A673 (cell line): ENCODE results near the gene MMP2. TPM values are rescaled to one million over a fixed set of nuclear protein-coding genes. Genes with fewer than 3 reads are reported as not detected.
A peak's percentile ranks its signal among the peaks of the same experiment; 100 is the strongest.

Experiments used
- BruUV-seq: library from RNA; stranded (reverse); fragments of 400-500 nt; replicated peaks from 2 replicates; lab custom pipeline; 2021; lab: Mats Ljungman, UMichigan
- CTCF ChIA-PET: fragments of 300-600 bp; sonication (Branson Sonifier 250); formaldehyde crosslinking; loops from one replicate; lab custom pipeline; 2022; ENCODE audit warnings: antibody characterized with exemption; lab: Charles Lee
- POLR2A ChIA-PET: fragments of 300-600 bp; sonication (Branson Sonifier 250); formaldehyde crosslinking; loops from one replicate; lab custom pipeline; 2022; ENCODE audit warnings: antibody characterized with exemption; ENCODE audit not compliant: low non-redundant PET; lab: Charles Lee
- DNase-seq: peaks from one replicate; pipeline ENCODE4 v3.0.0-alpha.2; 2015; ENCODE audit warnings: low spot score
- H3K27ac ChIP-seq: fragments of 200-600 bp; sonication (generic); 2 replicates; pipeline ENCODE4 v1.5.1; 2016; ENCODE audit warnings: mixed run types, low read depth, mild to moderate bottlenecking, mixed read lengths, antibody characterized with exemption, low read length; ENCODE audit not compliant: poor library complexity, severe bottlenecking
- H3K27me3 ChIP-seq: fragments of 200-600 bp; sonication (generic); replicated peaks from 2 replicates; pipeline ENCODE4 v1.6.1; 2017; ENCODE audit warnings: mixed run types, low read depth, mild to moderate bottlenecking, mixed read lengths, antibody characterized with exemption, low read length; ENCODE audit not compliant: insufficient read depth, poor library complexity
- H3K36me3 ChIP-seq: fragments of 200-600 bp; sonication (generic); 2 replicates; pipeline ENCODE4 v1.6.1; 2016; ENCODE audit warnings: mixed run types, mild to moderate bottlenecking, mixed read lengths, antibody characterized with exemption, low read length; ENCODE audit not compliant: insufficient read depth, poor library complexity, severe bottlenecking
- H3K4me1 ChIP-seq: fragments of 200-600 bp; sonication (generic); 2 replicates; pipeline ENCODE4 v1.6.1; 2017; ENCODE audit warnings: mixed run types, mild to moderate bottlenecking, mixed read lengths, antibody characterized with exemption, low read length; ENCODE audit not compliant: insufficient read depth, poor library complexity, severe bottlenecking
- H3K4me3 ChIP-seq: fragments of 200-600 bp; sonication (generic); 2 replicates; pipeline ENCODE4 v1.5.1; 2016; ENCODE audit warnings: low read depth, mixed run types, mild to moderate bottlenecking, mixed read lengths, low read length; ENCODE audit not compliant: poor library complexity, severe bottlenecking
- H3K9me3 ChIP-seq: fragments of 200-600 bp; sonication (generic); 2 replicates; pipeline ENCODE4 v1.6.1; 2016; ENCODE audit warnings: mixed run types, low read depth, mild to moderate bottlenecking, mixed read lengths, antibody characterized with exemption, low read length; ENCODE audit not compliant: poor library complexity, severe bottlenecking
- EZH2 ChIP-seq: fragments of 200-600 bp; sonication (generic); IDR thresholded peaks from 2 replicates; pipeline ENCODE4 v1.6.1; 2017; ENCODE audit warnings: borderline replicate concordance, low read depth, mild to moderate bottlenecking, mixed read lengths, antibody characterized with exemption, low read length; ENCODE audit not compliant: poor library complexity, severe bottlenecking
- intact Hi-C: fragments of 100-400 bp; cut with micrococcal nuclease; formaldehyde crosslinking; loops from one replicate; pipeline ENCODE4 v1.10.0; 2022; ENCODE audit not compliant: unreplicated experiment
- total RNA-seq: library from RNA; stranded (reverse); gene quantifications from 2 replicates; pipeline ENCODE4 v1.2.3, GENCODE V29; 2021
- TF ChIP-seq, protein P1 (sequence below): fragments of 300-800, 200-600 bp; sonication (generic); conservative IDR thresholded peaks from 2 replicates; pipeline ENCODE4 v1.5.1; 2017; ENCODE audit warnings: low read depth, mild to moderate bottlenecking, antibody characterized with exemption, low read length, moderate library complexity, mixed read lengths

Gene MMP2
- total RNA-seq, 1 experiment from 2014 or later = 36.2 TPM

- Histone ChIP-seq H3K4me3 (no peak overlapping the region), H3K27ac (peak overlapping the region; percentile 32), H3K36me3 (no peaks in the 10 kb centered on the region), H3K27me3 (no peaks in the 10 kb centered on the region), H3K4me1 (peaks cover 38% of the 10 kb centered on the region), H3K9me3 (no peaks in the 10 kb centered on the region)
- TF ChIP-seq, protein P1, sequence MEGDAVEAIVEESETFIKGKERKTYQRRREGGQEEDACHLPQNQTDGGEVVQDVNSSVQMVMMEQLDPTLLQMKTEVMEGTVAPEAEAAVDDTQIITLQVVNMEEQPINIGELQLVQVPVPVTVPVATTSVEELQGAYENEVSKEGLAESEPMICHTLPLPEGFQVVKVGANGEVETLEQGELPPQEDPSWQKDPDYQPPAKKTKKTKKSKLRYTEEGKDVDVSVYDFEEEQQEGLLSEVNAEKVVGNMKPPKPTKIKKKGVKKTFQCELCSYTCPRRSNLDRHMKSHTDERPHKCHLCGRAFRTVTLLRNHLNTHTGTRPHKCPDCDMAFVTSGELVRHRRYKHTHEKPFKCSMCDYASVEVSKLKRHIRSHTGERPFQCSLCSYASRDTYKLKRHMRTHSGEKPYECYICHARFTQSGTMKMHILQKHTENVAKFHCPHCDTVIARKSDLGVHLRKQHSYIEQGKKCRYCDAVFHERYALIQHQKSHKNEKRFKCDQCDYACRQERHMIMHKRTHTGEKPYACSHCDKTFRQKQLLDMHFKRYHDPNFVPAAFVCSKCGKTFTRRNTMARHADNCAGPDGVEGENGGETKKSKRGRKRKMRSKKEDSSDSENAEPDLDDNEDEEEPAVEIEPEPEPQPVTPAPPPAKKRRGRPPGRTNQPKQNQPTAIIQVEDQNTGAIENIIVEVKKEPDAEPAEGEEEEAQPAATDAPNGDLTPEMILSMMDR = no peak
- TF ChIP-seq EZH2 = no peak
- DNase-seq = peak; percentile 75
- no TSS peak for BruUV-seq
- ChIA-PET POLR2A (no interaction called here), CTCF (interaction anchor here (0.6 kb wide), 1 partner anchor 28 kb away, joined by 3 read pairs; no protein-coding TSS in a partner anchor)
- intact Hi-C loops = no loop called here
These were observed 21.0 kb downstream of the MMP2 start for GRCh38 chr16:55499951-55500529.

DNA sequence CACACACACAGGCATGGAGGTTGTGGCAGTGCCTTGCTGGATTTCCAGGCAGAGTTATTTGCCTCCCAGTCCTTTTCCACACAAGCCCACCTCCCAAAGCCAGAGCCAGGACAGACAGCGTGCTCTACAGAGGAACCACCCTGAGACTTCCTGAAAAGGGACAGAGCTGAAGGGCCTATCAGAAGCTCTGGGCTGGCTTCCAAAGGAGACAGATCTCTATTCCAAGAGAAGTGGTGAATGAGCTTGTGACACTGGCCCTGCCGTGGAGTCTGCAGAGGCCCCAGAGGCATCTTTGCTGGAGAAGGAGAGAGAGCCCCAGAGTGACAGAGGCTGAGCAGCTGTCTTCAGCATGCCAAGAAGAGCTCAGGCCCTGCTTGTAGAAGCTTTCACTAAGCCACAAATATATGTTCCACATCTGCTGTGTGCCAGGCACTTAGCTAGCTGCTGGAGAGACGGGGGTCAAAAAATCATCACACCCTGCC is 21.6 kb downstream of the MMP2 start:
- no peaks in the 10 kb centered on the region for H3K27me3 ChIP-seq
- ChIA-PET POLR2A (no interaction called here), CTCF (interaction anchor here (0.6 kb wide), 1 partner anchor 28 kb away, joined by 3 read pairs; no protein-coding TSS in a partner anchor)
- intact Hi-C loops = no loop called here
- no peak overlapping the region for H3K4me3 ChIP-seq
- no TSS peak for BruUV-seq
- H3K36me3 ChIP-seq = no peaks in the 10 kb centered on the region
- peaks cover 34% of the 10 kb centered on the region for H3K4me1 ChIP-seq
- no peaks in the 10 kb centered on the region for H3K9me3 ChIP-seq
- DNase-seq = peak; percentile 75
- H3K27ac ChIP-seq = peak overlapping the region; percentile 32
- no peak for TF ChIP-seq EZH2
- TF ChIP-seq, protein P1 = no peak

- H3K4me3 ChIP-seq = no peak overlapping the region
- CTCF ChIA-PET = no interaction called here
- POLR2A ChIA-PET = no interaction called here
- no peaks in the 10 kb centered on the region for H3K27me3 ChIP-seq
- H3K4me1 ChIP-seq = peaks cover 28% of the 10 kb centered on the region
- BruUV-seq = no TSS peak
- no peaks in the 10 kb centered on the region for H3K36me3 ChIP-seq
- intact Hi-C loops = no loop called here
- H3K27ac ChIP-seq = no peak overlapping the region
- H3K9me3 ChIP-seq = no peaks in the 10 kb centered on the region
- TF ChIP-seq EZH2 = no peak
- TF ChIP-seq, protein P1 = peak; percentile 45
- no peak for DNase-seq
These were observed 22.7 kb downstream of the MMP2 start for GRCh38 chr16:55501549-55502322.
